ENCODE results near the gene SHE.

Gene SHE

GRCh38 chr1:154485910-154486496 is 16.2 kb downstream of the SHE start:
- in situ Hi-C loops (cut with HindIII; ENCODE audit: low pct_ligation_motif_present, low pct_unique_long_range_greater_than_20kb, low sequenced_read_pairs): no loop called here

GRCh38 chr1:154485106-154485505 is 17.1 kb downstream of the SHE start:
- in situ Hi-C loops (cut with HindIII; ENCODE audit: low pct_ligation_motif_present, low pct_unique_long_range_greater_than_20kb, low sequenced_read_pairs): no loop called here
- DNase-seq: no peak

More at GRCh38 chr1:154485910-154486496, 16.2 kb downstream of the SHE start:
- DNase-seq: no peak

- DNase-seq: peak; percentile 85
- in situ Hi-C loops (cut with HindIII; ENCODE audit: low pct_ligation_motif_present, low pct_unique_long_range_greater_than_20kb, low sequenced_read_pairs): no loop called here
Observed at GRCh38 chr1:154483941-154484803, 18.0 kb downstream of the SHE start.

GRCh38 chr1:154481053-154481452 is 21.2 kb downstream of the SHE start:
- DNase-seq: no peak

GRCh38 chr1:154479764-154480421 is 22.3 kb downstream of the SHE start:
- in situ Hi-C loops (cut with HindIII; ENCODE audit: low pct_ligation_motif_present, low pct_unique_long_range_greater_than_20kb, low sequenced_read_pairs): no loop called here
- DNase-seq: peak; percentile 91

More at GRCh38 chr1:154481053-154481452, 21.2 kb downstream of the SHE start:
- in situ Hi-C loops (cut with HindIII; ENCODE audit: low pct_ligation_motif_present, low pct_unique_long_range_greater_than_20kb, low sequenced_read_pairs): no loop called here

- peak; percentile 30 for DNase-seq
- in situ Hi-C loops (cut with HindIII; ENCODE audit: low pct_ligation_motif_present, low pct_unique_long_range_greater_than_20kb, low sequenced_read_pairs): no loop called here
Observed at GRCh38 chr1:154478639-154479038, 23.6 kb downstream of the SHE start.

GRCh38 chr1:154478013-154478412 is 24.2 kb downstream of the SHE start:
- no peak for DNase-seq
- in situ Hi-C loops (cut with HindIII; ENCODE audit: low pct_ligation_motif_present, low pct_unique_long_range_greater_than_20kb, low sequenced_read_pairs): no loop called here

GRCh38 chr1:154476791-154477190 is 25.4 kb downstream of the SHE start:
- in situ Hi-C loops (cut with HindIII; ENCODE audit: low pct_ligation_motif_present, low pct_unique_long_range_greater_than_20kb, low sequenced_read_pairs): no loop called here

GRCh38 chr1:154474802-154475201 is 27.4 kb downstream of the SHE start:
- in situ Hi-C loops (cut with HindIII; ENCODE audit: low pct_ligation_motif_present, low pct_unique_long_range_greater_than_20kb, low sequenced_read_pairs): no loop called here
- peak; percentile 32 for DNase-seq

More at GRCh38 chr1:154476791-154477190, 25.4 kb downstream of the SHE start:
- no peak for DNase-seq

- no peak for DNase-seq
- in situ Hi-C loops (cut with HindIII; ENCODE audit: low pct_ligation_motif_present, low pct_unique_long_range_greater_than_20kb, low sequenced_read_pairs): no loop called here
Observed at GRCh38 chr1:154471304-154471703, 30.9 kb downstream of the SHE start.

GRCh38 chr1:154469844-154470560 is 32.2 kb downstream of the SHE start:
- DNase-seq: no peak
- in situ Hi-C loops (cut with HindIII; ENCODE audit: low pct_ligation_motif_present, low pct_unique_long_range_greater_than_20kb, low sequenced_read_pairs): no loop called here

GRCh38 chr1:154468535-154469250 is 33.5 kb downstream of the SHE start:
- DNase-seq: no peak
- in situ Hi-C loops (cut with HindIII; ENCODE audit: low pct_ligation_motif_present, low pct_unique_long_range_greater_than_20kb, low sequenced_read_pairs): no loop called here

- no peak for DNase-seq
- in situ Hi-C loops (cut with HindIII; ENCODE audit: low pct_ligation_motif_present, low pct_unique_long_range_greater_than_20kb, low sequenced_read_pairs): no loop called here
Observed at GRCh38 chr1:154467434-154468102, 34.6 kb downstream of the SHE start.

- DNase-seq: peak; percentile 38
Observed at GRCh38 chr1:154466921-154467417, 35.2 kb downstream of the SHE start.

GRCh38 chr1:154466206-154466605 is 36.0 kb downstream of the SHE start:
- DNase-seq: no peak
- in situ Hi-C loops (cut with HindIII; ENCODE audit: low pct_ligation_motif_present, low pct_unique_long_range_greater_than_20kb, low sequenced_read_pairs): no loop called here

More at GRCh38 chr1:154466921-154467417, 35.2 kb downstream of the SHE start:
- in situ Hi-C loops (cut with HindIII; ENCODE audit: low pct_ligation_motif_present, low pct_unique_long_range_greater_than_20kb, low sequenced_read_pairs): no loop called here

- in situ Hi-C loops (cut with HindIII; ENCODE audit: low pct_ligation_motif_present, low pct_unique_long_range_greater_than_20kb, low sequenced_read_pairs): no loop called here
- DNase-seq: no peak
Observed at GRCh38 chr1:154465621-154466195, 36.5 kb downstream of the SHE start.

GRCh38 chr1:154463512-154463990 is 38.7 kb downstream of the SHE start:
- in situ Hi-C loops (cut with HindIII; ENCODE audit: low pct_ligation_motif_present, low pct_unique_long_range_greater_than_20kb, low sequenced_read_pairs): no loop called here

More at GRCh38 chr1:154463512-154463990, 38.7 kb downstream of the SHE start:
- no peak for DNase-seq
